HEK293 (cell line): ENCODE measurements around the gene MBD5.

Source experiments
- CTCF ChIA-PET: fragments of 350-600 bp; formaldehyde crosslinking; extraction: SDS; loops from one replicate; lab custom pipeline; 2021; ENCODE audit warnings: antibody characterized with exemption; lab: Yijun Ruan, JAX
- POLR2A ChIA-PET: fragments of 300-600 bp; formaldehyde crosslinking; extraction: SDS; loops from one replicate; lab custom pipeline; 2020; ENCODE audit warnings: antibody characterized with exemption, inconsistent platforms; lab: Yijun Ruan, JAX
- H3K27ac ChIP-seq: fragments of 200-500 bp; sonication (Bioruptor generic); 2 replicates; pipeline ENCODE4 v1.5.1; 2014; ENCODE audit warnings: low read depth, low read length, control low read depth, inconsistent platforms; ENCODE audit errors: extremely low read depth
- H3K36me3 ChIP-seq, 2 experiments: fragments of 200-500 bp in 1 of 2; sonication (Bioruptor generic) in 1 of 2; 1 replicate in 1 of 2; 2 replicates in 1 of 2; pipeline ENCODE4 v1.5.1; 2014 to 2017; ENCODE audit warnings: inconsistent platforms in 2 of 2, low read length in 2 of 2; ENCODE audit not compliant: control insufficient read depth in 2 of 2, insufficient read depth in 1 of 2
- H3K4me1 ChIP-seq: fragments of 200-500 bp; sonication (Bioruptor generic); 2 replicates; pipeline ENCODE4 v1.5.1; 2014; ENCODE audit warnings: mild to moderate bottlenecking, low read length, inconsistent platforms; ENCODE audit not compliant: control insufficient read depth, insufficient read depth
- H3K4me3 ChIP-seq: 2 replicates; pipeline ENCODE4 v1.5.1; 2011; ENCODE audit warnings: low read depth, mild to moderate bottlenecking, control low read depth, low read length, moderate library complexity
- H3K9me3 ChIP-seq: fragments of 200-500 bp; sonication (Bioruptor generic); 2 replicates; pipeline ENCODE4 v1.5.1; 2014; ENCODE audit warnings: low read depth, low read length, inconsistent platforms; ENCODE audit not compliant: control insufficient read depth, insufficient read depth
- BCL11A ChIP-seq: fragments of 450-650 bp; formaldehyde crosslinking; IDR thresholded peaks from 2 replicates; pipeline ENCODE4 v1.5.1; 2016; ENCODE audit warnings: low read depth, missing biosample characterization, missing genetic modification characterization
- EGR2 ChIP-seq: fragments of 450-650 bp; formaldehyde crosslinking; IDR thresholded peaks from 2 replicates; pipeline ENCODE4 v1.5.1; 2016; ENCODE audit warnings: low read depth, missing biosample characterization, missing genetic modification characterization
- HOXA7 ChIP-seq: sonication (generic); formaldehyde crosslinking; IDR thresholded peaks from 2 replicates; pipeline ENCODE4 v1.8.1; 2022; ENCODE audit warnings: missing genetic modification reagents, borderline replicate concordance
- HOXC10 ChIP-seq: sonication (generic); formaldehyde crosslinking; IDR thresholded peaks from 2 replicates; pipeline ENCODE4 v1.8.1; 2023; ENCODE audit warnings: mild to moderate bottlenecking, missing genetic modification reagents
- KLF1 ChIP-seq: fragments of 450-650 bp; formaldehyde crosslinking; IDR thresholded peaks from 2 replicates; pipeline ENCODE4 v1.5.1; 2016; ENCODE audit warnings: missing biosample characterization, missing genetic modification characterization
- KLF10 ChIP-seq: fragments of 450-650 bp; IDR thresholded peaks from 2 replicates; pipeline ENCODE4 v1.5.1; 2018; ENCODE audit warnings: missing biosample characterization, mild to moderate bottlenecking, missing genetic modification characterization
- SCRT1 ChIP-seq: fragments of 450-650 bp; formaldehyde crosslinking; IDR thresholded peaks from 2 replicates; pipeline ENCODE4 v1.5.1; 2016; ENCODE audit warnings: missing biosample characterization, missing genetic modification characterization, borderline replicate concordance
- ZBTB7A ChIP-seq: fragments of 450-650 bp; formaldehyde crosslinking; IDR thresholded peaks from 2 replicates; pipeline ENCODE4 v1.5.1; 2016; ENCODE audit warnings: low read depth, missing biosample characterization, missing genetic modification characterization
- ZEB2 ChIP-seq: fragments of 450-650 bp; formaldehyde crosslinking; IDR thresholded peaks from 2 replicates; pipeline ENCODE4 v1.5.1; 2016; ENCODE audit warnings: missing biosample characterization, missing genetic modification characterization
- ZFHX2 ChIP-seq: fragments of 450-650 bp; formaldehyde crosslinking; conservative IDR thresholded peaks from 2 replicates; pipeline ENCODE4 v1.5.1; 2016; ENCODE audit warnings: missing biosample characterization, missing genetic modification characterization
- ZNF266 ChIP-seq: fragments of 450-650 bp; formaldehyde crosslinking; IDR thresholded peaks from 2 replicates; pipeline ENCODE4 v1.5.1; 2016; ENCODE audit warnings: missing biosample characterization, missing genetic modification characterization, low read depth
- ZNF561 ChIP-seq: fragments of 450-650 bp; IDR thresholded peaks from 2 replicates; pipeline ENCODE4 v1.5.1; 2018; ENCODE audit warnings: missing biosample characterization, missing genetic modification characterization, borderline replicate concordance
- ZNF623 ChIP-seq: fragments of 450-650 bp; formaldehyde crosslinking; IDR thresholded peaks from 2 replicates; pipeline ENCODE4 v1.5.1; 2016; ENCODE audit warnings: missing biosample characterization, missing genetic modification characterization
- ZNF768 ChIP-seq: fragments of 450-650 bp; formaldehyde crosslinking; IDR thresholded peaks from 2 replicates; pipeline ENCODE4 v1.5.1; 2018; ENCODE audit warnings: missing biosample characterization, mild to moderate bottlenecking, missing genetic modification characterization
- ZNF776 ChIP-seq: fragments of 450-650 bp; formaldehyde crosslinking; IDR thresholded peaks from 2 replicates; pipeline ENCODE4 v1.5.0; 2017; ENCODE audit warnings: missing biosample characterization, missing genetic modification characterization, borderline replicate concordance
- ZNF777 ChIP-seq: fragments of 450-650 bp; formaldehyde crosslinking; IDR thresholded peaks from 2 replicates; pipeline ENCODE4 v1.5.1; 2017; ENCODE audit warnings: missing biosample characterization, missing genetic modification characterization, borderline replicate concordance
- ZSCAN23 ChIP-seq: fragments of 450-650 bp; formaldehyde crosslinking; IDR thresholded peaks from 2 replicates; pipeline ENCODE4 v1.5.1; 2016; ENCODE audit warnings: missing biosample characterization, missing genetic modification characterization
- TF ChIP-seq, protein P1 (sequence below): fragments of 450-650 bp; formaldehyde crosslinking; IDR thresholded peaks from 2 replicates; pipeline ENCODE4 v1.5.1; 2016; ENCODE audit warnings: missing biosample characterization, missing genetic modification characterization
- TF ChIP-seq, protein P2 (sequence below): fragments of 450-650 bp; formaldehyde crosslinking; conservative IDR thresholded peaks from 2 replicates; pipeline ENCODE4 v1.5.1; 2016; ENCODE audit warnings: low read depth, missing biosample characterization, missing genetic modification characterization

MBD5 gene

DNA sequence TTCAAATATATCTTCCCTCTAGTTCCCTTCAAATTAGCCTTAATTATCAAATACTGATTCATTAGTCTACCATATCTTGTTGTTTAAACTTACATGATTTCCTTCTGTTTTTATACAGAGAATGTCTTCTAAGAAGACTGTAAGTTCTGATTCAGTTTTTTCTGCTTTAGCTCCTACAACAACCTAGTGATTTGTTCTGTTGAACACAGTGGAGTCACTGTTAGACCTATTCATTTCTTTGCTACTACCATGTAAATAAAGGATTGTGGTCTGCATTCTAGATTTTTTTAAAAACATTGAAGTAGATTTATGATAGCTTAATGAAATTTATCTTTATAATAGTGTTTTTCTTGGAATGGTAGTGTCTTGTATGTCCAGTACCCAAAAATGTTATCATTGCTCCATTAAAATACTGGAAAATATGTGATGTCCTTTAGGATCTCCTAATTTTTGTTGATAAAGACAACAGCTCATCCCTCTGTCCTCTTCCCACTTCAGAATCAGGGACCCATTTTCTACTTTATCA lies 146.4 kb downstream of the MBD5 start (continued):
- TF ChIP-seq HOXC10 (CRISPR knock-in tag), result no peak
- TF ChIP-seq, protein P1, sequence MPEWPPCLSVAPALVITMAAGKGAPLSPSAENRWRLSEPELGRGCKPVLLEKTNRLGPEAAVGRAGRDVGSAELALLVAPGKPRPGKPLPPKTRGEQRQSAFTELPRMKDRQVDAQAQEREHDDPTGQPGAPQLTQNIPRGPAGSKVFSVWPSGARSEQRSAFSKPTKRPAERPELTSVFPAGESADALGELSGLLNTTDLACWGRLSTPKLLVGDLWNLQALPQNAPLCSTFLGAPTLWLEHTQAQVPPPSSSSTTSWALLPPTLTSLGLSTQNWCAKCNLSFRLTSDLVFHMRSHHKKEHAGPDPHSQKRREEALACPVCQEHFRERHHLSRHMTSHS, result no peak
- no peak for TF ChIP-seq ZNF623 (tag by site-specific recombination)
- TF ChIP-seq, protein P2, sequence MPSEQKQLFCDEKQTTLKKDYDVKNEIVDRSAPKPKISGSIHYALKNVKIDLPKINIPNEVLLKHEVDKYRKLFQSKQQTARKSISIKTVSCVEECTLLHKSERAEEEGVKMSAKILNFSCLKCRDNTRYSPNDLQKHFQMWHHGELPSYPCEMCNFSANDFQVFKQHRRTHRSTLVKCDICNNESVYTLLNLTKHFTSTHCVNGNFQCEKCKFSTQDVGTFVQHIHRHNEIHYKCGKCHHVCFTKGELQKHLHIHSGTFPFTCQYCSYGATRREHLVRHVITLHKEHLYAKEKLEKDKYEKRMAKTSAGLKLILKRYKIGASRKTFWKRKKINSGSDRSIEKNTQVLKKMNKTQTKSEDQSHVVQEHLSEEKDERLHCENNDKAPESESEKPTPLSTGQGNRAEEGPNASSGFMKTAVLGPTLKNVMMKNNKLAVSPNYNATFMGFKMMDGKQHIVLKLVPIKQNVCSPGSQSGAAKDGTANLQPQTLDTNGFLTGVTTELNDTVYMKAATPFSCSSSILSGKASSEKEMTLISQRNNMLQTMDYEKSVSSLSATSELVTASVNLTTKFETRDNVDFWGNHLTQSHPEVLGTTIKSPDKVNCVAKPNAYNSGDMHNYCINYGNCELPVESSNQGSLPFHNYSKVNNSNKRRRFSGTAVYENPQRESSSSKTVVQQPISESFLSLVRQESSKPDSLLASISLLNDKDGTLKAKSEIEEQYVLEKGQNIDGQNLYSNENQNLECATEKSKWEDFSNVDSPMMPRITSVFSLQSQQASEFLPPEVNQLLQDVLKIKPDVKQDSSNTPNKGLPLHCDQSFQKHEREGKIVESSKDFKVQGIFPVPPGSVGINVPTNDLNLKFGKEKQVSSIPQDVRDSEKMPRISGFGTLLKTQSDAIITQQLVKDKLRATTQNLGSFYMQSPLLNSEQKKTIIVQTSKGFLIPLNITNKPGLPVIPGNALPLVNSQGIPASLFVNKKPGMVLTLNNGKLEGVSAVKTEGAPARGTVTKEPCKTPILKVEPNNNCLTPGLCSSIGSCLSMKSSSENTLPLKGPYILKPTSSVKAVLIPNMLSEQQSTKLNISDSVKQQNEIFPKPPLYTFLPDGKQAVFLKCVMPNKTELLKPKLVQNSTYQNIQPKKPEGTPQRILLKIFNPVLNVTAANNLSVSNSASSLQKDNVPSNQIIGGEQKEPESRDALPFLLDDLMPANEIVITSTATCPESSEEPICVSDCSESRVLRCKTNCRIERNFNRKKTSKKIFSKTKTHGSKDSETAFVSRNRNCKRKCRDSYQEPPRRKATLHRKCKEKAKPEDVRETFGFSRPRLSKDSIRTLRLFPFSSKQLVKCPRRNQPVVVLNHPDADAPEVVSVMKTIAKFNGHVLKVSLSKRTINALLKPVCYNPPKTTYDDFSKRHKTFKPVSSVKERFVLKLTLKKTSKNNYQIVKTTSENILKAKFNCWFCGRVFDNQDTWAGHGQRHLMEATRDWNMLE, result no peak

DNA sequence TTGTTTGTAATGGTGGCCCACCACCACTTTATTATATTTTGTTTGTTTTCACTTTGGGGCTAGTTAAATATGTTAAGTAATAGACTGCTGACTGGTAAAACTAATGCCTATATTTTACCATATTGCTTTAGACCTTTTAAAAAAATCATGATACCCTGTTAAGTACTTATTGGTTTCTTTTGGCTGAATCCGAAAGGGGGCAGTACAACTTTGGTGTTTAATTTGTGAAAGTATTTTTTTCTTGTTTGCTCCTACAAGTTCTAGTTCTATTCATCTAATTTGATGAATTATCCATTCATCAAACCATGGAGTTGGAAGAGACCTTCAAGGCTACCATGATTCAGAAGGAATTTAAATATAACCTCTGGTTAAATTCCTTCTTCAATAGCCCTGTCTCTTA lies 147.0 kb downstream of the MBD5 start:
- no peaks in the 10 kb centered on the region for H3K4me1 ChIP-seq
- no peaks in the 10 kb centered on the region for H3K36me3 ChIP-seq
- TF ChIP-seq EGR2 (tag by site-specific recombination) (no peak), SCRT1 (tag by site-specific recombination) (no peak), ZNF776 (tag by site-specific recombination) (no peak), ZSCAN23 (tag by site-specific recombination) (no peak), HOXA7 (no peak), ZNF768 (tag by site-specific recombination) (no peak), ZFHX2 (no peak)
- H3K9me3 ChIP-seq, result no peaks in the 10 kb centered on the region
- POLR2A ChIA-PET, result no interaction called here
- no peak overlapping the region for H3K27ac ChIP-seq
- CTCF ChIA-PET, result no interaction called here
- H3K4me3 ChIP-seq, result no peak overlapping the region

DNA sequence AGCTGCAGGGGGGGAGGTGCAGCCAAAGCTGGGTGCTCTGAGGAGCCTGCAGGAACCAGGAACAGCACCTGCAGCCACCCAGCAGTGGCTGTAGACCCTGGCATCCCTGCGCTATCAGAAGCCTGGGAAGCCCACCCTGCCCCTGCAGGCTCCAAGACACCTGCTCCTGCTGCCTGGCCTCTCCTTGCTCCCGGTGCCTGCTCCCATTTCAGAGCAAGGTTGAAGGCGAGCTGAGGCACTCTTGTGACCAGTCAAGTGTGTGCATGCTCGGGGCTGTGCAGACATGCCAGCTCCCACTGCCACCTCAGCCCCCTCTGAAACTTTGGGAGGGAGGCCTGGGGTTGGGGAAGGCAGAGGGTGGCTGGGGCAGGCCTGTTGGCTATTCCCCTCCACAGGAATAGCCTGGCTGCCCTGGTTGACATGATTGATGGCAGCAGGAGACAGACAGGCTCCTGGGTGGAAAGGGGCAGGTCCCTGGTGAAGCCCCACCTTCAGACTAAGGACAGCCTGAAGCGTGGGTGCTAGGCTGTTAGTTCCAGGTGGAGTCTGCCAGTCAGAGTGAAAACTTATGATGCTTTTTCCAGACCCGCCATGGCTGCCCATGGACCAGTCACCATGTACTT lies 151.4 kb downstream of the MBD5 start:
- H3K4me1 ChIP-seq, result no peaks in the 10 kb centered on the region
- no peak overlapping the region for H3K27ac ChIP-seq
- H3K4me3 ChIP-seq, result no peak overlapping the region
- no peak for TF ChIP-seq KLF1 (tag by site-specific recombination)
- no peak for TF ChIP-seq BCL11A (tag by site-specific recombination)
- no peak for TF ChIP-seq ZBTB7A
- no peak for TF ChIP-seq ZNF266 (tag by site-specific recombination)
- no peak for TF ChIP-seq ZEB2 (tag by site-specific recombination)
- TF ChIP-seq ZNF561 (tag by site-specific recombination), result no peak
- no peak for TF ChIP-seq ZNF777 (tag by site-specific recombination)
- TF ChIP-seq KLF10 (tag by site-specific recombination), result no peak
- no peaks in the 10 kb centered on the region for H3K36me3 ChIP-seq
- ChIA-PET CTCF (no interaction called here), POLR2A (no interaction called here)
- H3K9me3 ChIP-seq, result no peaks in the 10 kb centered on the region
